ENCODE data around the gene RORB. TPM values are rescaled to one million over a fixed set of nuclear protein-coding genes. Genes with fewer than 3 reads are reported as not detected.

Gene RORB
- total and polyA plus RNA-seq, 5 experiments from 2014 or later: 0.12 TPM; not detected in 4

DNA sequence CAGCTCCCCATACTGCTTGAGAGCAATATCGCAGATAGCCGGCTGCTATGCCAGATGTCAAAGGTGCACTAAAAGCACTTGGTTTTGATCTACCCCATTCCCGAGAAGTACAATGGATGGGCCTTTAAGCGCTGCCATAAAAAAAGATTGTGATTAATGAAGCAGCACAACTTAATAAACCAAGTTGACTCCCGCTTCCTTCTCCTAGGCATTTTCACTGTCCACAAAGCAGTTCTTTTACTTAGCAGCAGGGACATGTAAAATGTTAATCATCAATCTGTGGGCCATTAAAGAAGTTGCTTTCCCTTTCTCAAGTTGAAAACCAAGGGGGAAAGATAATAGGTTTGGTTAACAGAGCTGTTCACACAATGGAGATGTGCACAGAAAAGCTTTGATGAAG, 214.2 kb downstream of the RORB start:
- Mint-ChIP-seq H3K9me3 (peaks cover 0 to 3% (median 0%) of the 10 kb centered on the region in 9 donors), H3K4me1 (no peaks in the 10 kb centered on the region), H3K4me3 (no peak overlapping the region), H3K27me3 (peaks cover 0 to 13% (median 7%) of the 10 kb centered on the region in 5 donors), H3K36me3 (no peaks in the 10 kb centered on the region), H3K27ac (no peak overlapping the region)
- POLR2A ChIA-PET: no interaction called here
- ATAC-seq: no peak
- DNase-seq: no peak

GRCh38 chr9:74718709-74719108, 221.6 kb downstream of the RORB start:
- no peak for ATAC-seq
- Mint-ChIP-seq H3K27ac (no peak overlapping the region), H3K4me1 (no peaks in the 10 kb centered on the region), H3K9me3 (no peaks in the 10 kb centered on the region), H3K27me3 (peaks cover 6 to 9% (median 9%) of the 10 kb centered on the region in 5 donors), H3K4me3 (no peak overlapping the region), H3K36me3 (no peaks in the 10 kb centered on the region)
- no peak for DNase-seq
- POLR2A ChIA-PET: no interaction called here

GRCh38 chr9:74719306-74719705, 222.2 kb downstream of the RORB start:
- no peak for ATAC-seq
- no peaks in the 10 kb centered on the region for H3K4me1 Mint-ChIP-seq

DNA sequence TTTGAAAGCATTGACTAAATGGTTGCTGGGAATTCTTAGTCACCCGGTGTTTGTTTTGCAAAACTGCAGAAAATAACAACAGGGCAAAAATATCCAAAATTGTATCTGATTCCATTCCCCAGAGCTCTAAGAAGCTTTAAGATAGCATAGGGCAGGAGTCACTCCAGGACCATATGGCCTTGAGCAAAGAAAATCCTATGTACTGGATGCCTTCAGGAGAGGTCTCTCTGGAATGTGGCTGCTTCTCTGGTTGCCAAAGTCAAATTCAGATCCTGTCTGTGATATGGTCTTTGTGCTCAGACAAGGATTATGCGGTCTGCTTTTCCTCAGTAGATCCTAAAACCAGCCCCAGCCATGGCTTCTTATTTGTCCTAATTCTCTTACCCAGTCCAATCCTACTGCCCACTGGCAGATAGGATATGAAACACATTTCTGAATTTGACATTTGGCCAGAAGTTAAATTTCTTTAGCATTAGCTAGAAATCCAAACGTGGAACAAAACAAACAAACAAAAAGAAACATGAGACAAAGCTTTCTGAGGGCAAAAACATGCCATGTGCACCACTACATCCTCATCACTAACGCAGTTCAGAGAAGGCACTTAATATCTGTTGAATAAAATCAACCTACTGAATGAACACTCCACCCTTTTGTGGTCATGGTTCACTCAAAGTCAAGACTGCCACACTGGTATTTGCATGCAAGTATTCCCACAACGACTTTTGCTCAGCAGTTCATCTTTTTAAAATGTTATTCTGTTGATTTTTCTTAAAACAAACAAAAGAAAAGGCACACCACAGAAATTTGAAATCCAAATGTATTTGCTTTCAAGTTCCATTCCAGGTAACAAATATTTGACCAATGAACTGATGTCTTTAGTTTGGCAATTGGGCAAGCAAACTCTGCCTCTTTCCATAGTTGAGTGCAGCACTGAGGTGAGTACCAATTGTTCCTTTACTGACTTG, 224.8 kb downstream of the RORB start:
- no peaks in the 10 kb centered on the region for H3K9me3 Mint-ChIP-seq
- no peak overlapping the region for H3K4me3 Mint-ChIP-seq
- POLR2A ChIA-PET: no interaction called here
- H3K27ac Mint-ChIP-seq: no peak overlapping the region
- ATAC-seq (no peak), DNase-seq (no peak)
- no peaks in the 10 kb centered on the region for H3K4me1 Mint-ChIP-seq
- H3K27me3 Mint-ChIP-seq: peaks cover 7 to 27% (median 15%) of the 10 kb centered on the region in 5 donors
- H3K36me3 Mint-ChIP-seq: no peaks in the 10 kb centered on the region

More at GRCh38 chr9:74719306-74719705, 222.2 kb downstream of the RORB start:
- Mint-ChIP-seq H3K9me3 (no peaks in the 10 kb centered on the region), H3K36me3 (no peaks in the 10 kb centered on the region), H3K4me3 (no peak overlapping the region), H3K27ac (no peak overlapping the region), H3K27me3 (peaks cover 5 to 9% (median 7%) of the 10 kb centered on the region in 5 donors)
- no peak for DNase-seq
- POLR2A ChIA-PET: no interaction called here

DNA sequence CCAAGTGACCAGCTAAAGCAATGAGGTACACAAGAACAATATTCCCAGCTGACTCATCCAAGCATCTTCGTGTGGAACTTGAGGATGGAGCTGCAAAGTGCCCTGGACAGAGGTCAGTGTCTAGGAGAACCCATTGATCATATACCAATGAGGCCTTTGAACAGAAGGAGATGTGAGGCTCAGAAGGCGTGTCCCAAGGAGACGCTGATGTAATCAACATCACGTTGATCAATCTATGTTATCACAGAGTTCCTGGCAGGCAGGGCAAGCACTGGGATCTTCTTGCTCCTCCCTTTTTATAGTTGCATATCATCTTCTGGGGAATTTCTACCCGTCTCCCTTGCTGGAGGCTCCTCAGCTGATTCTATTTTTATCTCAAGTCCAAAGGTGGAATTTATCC, 227.2 kb downstream of the RORB start:
- H3K27me3 Mint-ChIP-seq: peaks cover 2 to 26% (median 10%) of the 10 kb centered on the region in 5 donors
- no peaks in the 10 kb centered on the region for H3K9me3 Mint-ChIP-seq
- POLR2A ChIA-PET: interaction anchor here (0.6 kb wide), 1 partner anchor 8 kb away, joined by 3 read pairs; no protein-coding TSS in a partner anchor
- no peak overlapping the region for H3K27ac Mint-ChIP-seq
- no peaks in the 10 kb centered on the region for H3K36me3 Mint-ChIP-seq
- ATAC-seq: no peak
- H3K4me3 Mint-ChIP-seq: no peak overlapping the region
- no peak for DNase-seq
- H3K4me1 Mint-ChIP-seq: no peaks in the 10 kb centered on the region

DNA sequence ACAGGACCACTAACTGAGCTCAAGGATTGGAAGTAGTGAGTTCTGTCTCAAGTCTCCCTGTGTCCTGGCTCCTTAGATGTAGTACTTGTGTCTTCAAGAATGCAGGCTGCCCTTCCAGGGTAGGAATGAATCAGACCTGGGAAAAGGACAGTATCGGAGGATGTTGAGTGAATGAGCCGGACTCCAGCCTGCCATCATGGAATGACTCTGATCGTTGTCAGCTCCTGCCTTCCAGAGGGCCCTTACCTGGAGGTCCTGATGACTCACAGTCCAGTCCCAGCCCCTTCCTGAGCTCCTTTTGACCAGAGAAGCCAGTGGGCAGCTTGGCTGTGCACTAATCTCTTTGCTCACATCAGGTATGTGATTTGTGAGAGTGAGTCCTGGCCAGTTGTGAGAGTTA, 229.4 kb downstream of the RORB start:
- H3K27me3 Mint-ChIP-seq: peaks cover 2 to 22% (median 8%) of the 10 kb centered on the region in 5 donors
- no peaks in the 10 kb centered on the region for H3K36me3 Mint-ChIP-seq
- POLR2A ChIA-PET: no interaction called here
- no peaks in the 10 kb centered on the region for H3K4me1 Mint-ChIP-seq
- ATAC-seq (no peak), DNase-seq (no peak)
- no peaks in the 10 kb centered on the region for H3K9me3 Mint-ChIP-seq
- H3K27ac Mint-ChIP-seq: no peak overlapping the region
- no peak overlapping the region for H3K4me3 Mint-ChIP-seq

GRCh38 chr9:74728176-74728575, 231.0 kb downstream of the RORB start:
- no peaks in the 10 kb centered on the region for H3K36me3 Mint-ChIP-seq
- H3K4me1 Mint-ChIP-seq: no peaks in the 10 kb centered on the region
- DNase-seq (no peak), ATAC-seq (no peak)
- H3K9me3 Mint-ChIP-seq: no peaks in the 10 kb centered on the region
- no peak overlapping the region for H3K4me3 Mint-ChIP-seq
- POLR2A ChIA-PET: no interaction called here
- H3K27ac Mint-ChIP-seq: no peak overlapping the region
- peaks cover 0 to 22% (median 8%) of the 10 kb centered on the region in 5 donors for H3K27me3 Mint-ChIP-seq

DNA sequence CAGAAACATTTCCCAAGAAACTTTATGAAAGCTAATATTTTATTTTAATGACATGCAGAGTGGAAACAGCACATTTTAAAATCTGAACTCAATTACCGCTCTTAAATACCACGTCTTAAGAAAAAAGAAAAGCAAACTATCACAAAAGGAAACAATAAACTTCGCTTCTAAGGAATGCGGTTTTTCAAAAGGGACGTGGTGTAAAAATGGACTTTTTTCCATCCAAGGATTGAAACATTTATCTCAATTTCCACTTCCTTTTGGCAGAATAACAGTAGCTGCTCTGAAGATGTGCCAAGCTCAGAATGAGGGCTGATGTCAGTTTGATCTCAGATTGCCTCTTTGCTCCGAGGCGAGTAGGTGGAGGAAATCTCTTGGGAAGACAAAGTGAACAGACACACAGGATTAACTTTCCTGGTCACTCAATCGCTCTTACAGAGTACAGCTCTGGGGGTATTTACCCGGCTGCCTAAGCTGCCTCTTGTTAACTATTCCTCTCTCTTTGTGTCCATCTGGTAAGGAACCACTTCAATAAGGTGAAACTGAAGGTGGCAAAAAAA, 232.1 kb downstream of the RORB start:
- Mint-ChIP-seq H3K36me3 (no peaks in the 10 kb centered on the region), H3K27ac (no peak overlapping the region), H3K9me3 (no peaks in the 10 kb centered on the region), H3K27me3 (peaks cover 0 to 22% (median 8%) of the 10 kb centered on the region in 5 donors), H3K4me3 (no peak overlapping the region), H3K4me1 (no peaks in the 10 kb centered on the region)
- no peak for ATAC-seq
- DNase-seq: no peak
- POLR2A ChIA-PET: no interaction called here

DNA sequence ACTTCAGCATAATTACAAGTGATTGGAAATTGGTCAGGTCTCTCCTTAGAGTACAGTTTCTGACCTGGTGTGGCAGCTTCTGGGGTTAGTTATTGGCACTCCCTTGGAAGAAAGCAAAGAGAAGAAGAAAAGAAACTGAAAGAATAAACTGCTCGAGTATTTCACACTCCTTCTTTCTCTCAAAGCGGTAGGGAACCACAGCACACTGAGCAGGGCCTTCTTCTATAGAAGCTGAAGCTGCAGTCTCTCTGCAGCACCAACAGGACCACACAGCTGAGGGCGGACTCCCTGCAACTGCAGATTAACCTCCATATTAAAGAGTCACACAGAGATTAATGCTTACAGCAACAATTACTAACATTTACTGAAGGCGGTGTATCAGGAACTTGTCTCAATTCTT, 238.6 kb downstream of the RORB start:
- POLR2A ChIA-PET: no interaction called here
- Mint-ChIP-seq H3K4me1 (peaks cover 0 to 2% (median 0%) of the 10 kb centered on the region in 4 donors), H3K4me3 (no peak overlapping the region)

DNA sequence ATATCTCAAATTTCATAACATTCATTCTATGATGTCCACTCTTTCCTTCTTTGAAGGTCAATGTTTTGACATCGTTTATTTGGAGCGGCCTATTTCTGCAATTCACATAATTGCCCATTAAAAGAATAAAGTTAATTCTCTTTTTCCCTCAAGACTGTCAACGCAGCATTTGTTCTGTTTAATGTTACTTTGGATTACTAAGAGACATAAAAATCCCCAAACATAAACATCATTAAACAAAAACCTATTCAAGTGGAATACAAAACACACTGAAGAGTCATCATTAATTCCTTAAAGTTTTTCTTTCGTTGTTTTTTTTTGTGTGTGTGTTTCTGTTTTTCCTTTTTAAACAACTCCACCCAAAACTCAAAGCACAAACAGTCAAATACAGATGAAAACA, 239.5 kb downstream of the RORB start:
- Mint-ChIP-seq H3K27ac (no peak overlapping the region), H3K27me3 (peaks cover 7 to 16% (median 10%) of the 10 kb centered on the region in 5 donors), H3K36me3 (peaks cover 0 to 2% (median 0%) of the 10 kb centered on the region in 3 donors), H3K4me1 (peaks cover 0 to 2% (median 0%) of the 10 kb centered on the region in 4 donors), H3K9me3 (no peaks in the 10 kb centered on the region), H3K4me3 (no peak overlapping the region)
- DNase-seq (no peak), ATAC-seq (no peak)
- POLR2A ChIA-PET: no interaction called here

More for the DNA sequence above, 238.6 kb downstream of the RORB start:
- Mint-ChIP-seq H3K27ac (no peak overlapping the region), H3K36me3 (no peaks in the 10 kb centered on the region), H3K9me3 (no peaks in the 10 kb centered on the region), H3K27me3 (peaks cover 4 to 10% (median 6%) of the 10 kb centered on the region in 5 donors)
- ATAC-seq (no peak), DNase-seq (no peak)

DNA sequence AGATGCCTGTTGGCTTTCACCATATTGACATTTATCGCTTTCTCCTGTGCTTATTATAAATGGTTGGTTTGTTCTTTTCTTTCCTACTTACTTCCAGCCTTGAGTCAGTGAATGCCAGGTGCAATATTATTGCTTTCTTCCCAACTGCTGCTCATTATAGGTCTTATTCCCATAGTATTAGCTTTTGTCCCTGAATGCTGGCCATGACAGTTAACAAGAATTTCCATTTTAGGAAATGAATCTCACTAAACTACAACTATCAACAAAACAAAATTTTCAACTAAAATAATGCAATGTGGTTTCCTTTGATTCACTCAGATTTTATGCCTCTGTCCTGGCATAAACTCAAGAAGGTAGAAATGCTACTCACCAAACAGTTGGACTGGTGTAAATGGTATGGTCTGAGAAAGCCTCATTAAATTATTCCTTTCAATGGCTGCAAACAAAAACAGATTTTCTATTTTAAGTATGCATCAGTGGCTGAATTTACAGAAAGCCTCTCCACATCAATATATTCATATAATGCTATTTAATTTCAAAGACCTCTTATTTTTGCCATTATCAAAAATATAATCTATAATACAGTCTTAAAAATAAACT, 245.2 kb downstream of the RORB start:
- POLR2A ChIA-PET: no interaction called here

More for the DNA sequence above, 245.2 kb downstream of the RORB start:
- no peak for ATAC-seq
- peaks cover 20 to 48% (median 32%) of the 10 kb centered on the region in 5 donors for H3K27me3 Mint-ChIP-seq
- H3K27ac Mint-ChIP-seq: no peak overlapping the region
- H3K36me3 Mint-ChIP-seq: peaks cover 0 to 2% (median 0%) of the 10 kb centered on the region in 3 donors
- H3K4me3 Mint-ChIP-seq: no peak overlapping the region
- no peak for DNase-seq
- H3K9me3 Mint-ChIP-seq: no peaks in the 10 kb centered on the region
- H3K4me1 Mint-ChIP-seq: peaks cover 0 to 2% (median 1%) of the 10 kb centered on the region in 4 donors

Data from naive thymus-derived CD8-positive, alpha-beta T cell (primary cell).